Measurements from ENCODE around the gene RNF13.
A peak's percentile ranks its signal among the peaks of the same experiment; 100 is the strongest.

RNF13 gene

DNA sequence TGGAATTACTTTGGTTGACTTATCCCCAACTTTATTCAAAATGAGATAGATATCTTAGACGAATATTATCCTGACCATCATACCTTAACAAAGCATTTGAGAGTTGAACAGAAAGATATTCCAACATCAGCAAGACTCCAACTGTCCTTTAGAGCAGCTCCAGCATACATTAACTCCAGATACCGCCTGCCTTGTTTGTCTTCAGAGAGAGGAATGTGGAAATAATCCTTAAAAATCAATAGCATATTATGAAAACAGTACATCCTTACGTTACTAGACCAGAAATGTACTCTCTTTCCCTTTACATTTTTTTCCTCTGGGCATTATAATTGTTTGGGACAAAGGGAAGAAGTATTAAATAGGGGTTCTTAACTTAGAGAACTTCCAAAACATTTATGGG lies 22.3 kb upstream of the RNF13 start:
- no peak for DNase-seq (ENCODE audit: low spot score)
- ChIA-PET POLR2A (ENCODE audit: low non-redundant PET) (interaction anchor here (0.6 kb wide), 1 partner anchor 47 kb away, joined by 3 read pairs; no protein-coding TSS in a partner anchor), CTCF (no interaction called here)
- TF ChIP-seq, protein P1, sequence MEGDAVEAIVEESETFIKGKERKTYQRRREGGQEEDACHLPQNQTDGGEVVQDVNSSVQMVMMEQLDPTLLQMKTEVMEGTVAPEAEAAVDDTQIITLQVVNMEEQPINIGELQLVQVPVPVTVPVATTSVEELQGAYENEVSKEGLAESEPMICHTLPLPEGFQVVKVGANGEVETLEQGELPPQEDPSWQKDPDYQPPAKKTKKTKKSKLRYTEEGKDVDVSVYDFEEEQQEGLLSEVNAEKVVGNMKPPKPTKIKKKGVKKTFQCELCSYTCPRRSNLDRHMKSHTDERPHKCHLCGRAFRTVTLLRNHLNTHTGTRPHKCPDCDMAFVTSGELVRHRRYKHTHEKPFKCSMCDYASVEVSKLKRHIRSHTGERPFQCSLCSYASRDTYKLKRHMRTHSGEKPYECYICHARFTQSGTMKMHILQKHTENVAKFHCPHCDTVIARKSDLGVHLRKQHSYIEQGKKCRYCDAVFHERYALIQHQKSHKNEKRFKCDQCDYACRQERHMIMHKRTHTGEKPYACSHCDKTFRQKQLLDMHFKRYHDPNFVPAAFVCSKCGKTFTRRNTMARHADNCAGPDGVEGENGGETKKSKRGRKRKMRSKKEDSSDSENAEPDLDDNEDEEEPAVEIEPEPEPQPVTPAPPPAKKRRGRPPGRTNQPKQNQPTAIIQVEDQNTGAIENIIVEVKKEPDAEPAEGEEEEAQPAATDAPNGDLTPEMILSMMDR (conservative IDR thresholded peaks at IDR 0.05; ENCODE audit: low read depth) = no peak
- no peak overlapping the region for H3K27ac ChIP-seq

DNA sequence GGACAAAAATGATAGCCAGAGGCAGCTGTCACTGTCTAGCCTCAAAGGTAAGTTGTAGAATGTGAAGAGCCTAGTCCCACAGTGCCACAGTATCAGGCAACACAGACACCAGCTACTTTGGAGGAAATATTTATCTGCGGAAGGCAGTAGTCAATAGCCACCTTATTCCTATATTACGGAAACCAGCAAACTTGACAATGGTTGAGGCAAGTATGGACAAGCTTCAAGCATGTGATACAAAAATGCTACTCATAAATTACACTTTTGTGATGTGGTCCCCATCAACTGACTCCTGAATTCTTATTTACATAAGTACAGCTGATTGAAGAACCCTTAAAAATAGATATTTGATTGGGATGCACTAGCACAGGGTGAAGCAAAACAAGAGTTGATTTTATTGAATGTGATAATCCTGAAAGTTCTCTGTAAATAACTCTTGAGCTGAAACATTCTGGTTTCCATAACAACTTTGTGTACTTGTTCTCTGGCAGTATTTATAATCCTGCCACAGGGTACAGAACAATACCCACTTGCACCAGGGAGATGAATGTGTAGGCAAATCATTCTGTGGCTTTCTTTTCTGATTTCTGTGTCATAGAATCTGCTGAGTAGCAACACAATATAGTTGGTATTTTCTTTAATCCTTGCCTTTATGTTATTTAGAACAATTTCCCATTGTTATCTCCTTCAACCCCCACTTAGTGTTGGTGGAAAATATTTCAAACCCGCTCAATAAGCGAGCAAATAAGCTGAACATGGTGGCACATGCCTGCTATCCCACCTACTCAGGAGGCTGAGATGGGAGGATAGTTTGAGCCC lies 20.4 kb upstream of the RNF13 start, which contains the start of gene ANKUB1:
Gene ANKUB1, minus strand, starts transcription at position 103 of the 819 bp plus-strand sequence. CDS start 188 bp downstream, outside the sequence.
- TF ChIP-seq, protein P1 (conservative IDR thresholded peaks at IDR 0.05; ENCODE audit: low read depth) = no peak
- no peak within 1 kb of the TSS for H3K27ac ChIP-seq
- peak; percentile 21 for DNase-seq (ENCODE audit: low spot score)
- POLR2A ChIA-PET (ENCODE audit: low non-redundant PET) = no interaction called here
- CTCF ChIA-PET = no interaction called here

DNA sequence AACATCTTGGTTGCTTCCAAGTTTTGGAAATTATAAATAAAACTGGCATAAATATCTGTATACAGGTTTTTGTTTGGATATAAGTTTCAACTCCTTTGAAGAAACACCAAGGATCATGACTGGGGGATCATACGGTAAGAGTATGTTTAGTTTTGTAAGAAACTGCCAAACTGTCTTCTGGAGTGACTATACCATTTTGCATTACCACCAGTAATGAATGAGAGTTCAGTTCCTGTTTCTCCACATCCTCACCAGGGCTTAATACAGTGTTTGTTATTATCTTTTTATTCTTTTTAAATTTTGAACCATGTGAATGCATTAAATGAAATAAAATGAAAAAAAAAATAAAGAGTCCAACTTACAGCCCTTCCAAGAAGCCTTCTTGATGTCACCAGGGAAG lies 17.0 kb upstream of the RNF13 start:
- ChIA-PET POLR2A (ENCODE audit: low non-redundant PET) (no interaction called here), CTCF (no interaction called here)
- TF ChIP-seq, protein P1 (conservative IDR thresholded peaks at IDR 0.05; ENCODE audit: low read depth) = no peak
- no peak for DNase-seq (ENCODE audit: low spot score)
- H3K27ac ChIP-seq = no peak overlapping the region

DNA sequence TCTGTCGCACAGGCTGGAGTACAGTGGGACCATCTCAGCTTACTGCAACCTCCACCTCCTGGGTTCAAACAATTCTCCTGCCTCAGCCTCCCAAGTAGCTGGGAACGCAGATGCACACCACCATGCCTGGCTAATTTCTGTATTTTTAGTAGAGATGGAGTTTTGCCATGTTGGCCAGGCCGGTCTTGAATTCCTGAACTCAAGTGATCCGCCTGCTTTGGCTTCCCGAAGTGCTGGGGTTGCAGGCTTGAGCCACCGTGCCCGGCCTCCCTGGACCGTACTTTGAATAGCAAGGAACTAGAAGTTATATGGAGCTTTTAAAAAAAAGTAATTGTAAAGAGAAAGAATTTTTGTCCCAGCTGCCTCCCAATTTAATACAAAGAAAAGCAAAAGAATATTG lies 12.3 kb upstream of the RNF13 start:
- H3K27ac ChIP-seq = no peak overlapping the region
- TF ChIP-seq, protein P1 (conservative IDR thresholded peaks at IDR 0.05; ENCODE audit: low read depth) = no peak
- CTCF ChIA-PET = no interaction called here
- POLR2A ChIA-PET (ENCODE audit: low non-redundant PET) = no interaction called here
- no peak for DNase-seq (ENCODE audit: low spot score)

DNA sequence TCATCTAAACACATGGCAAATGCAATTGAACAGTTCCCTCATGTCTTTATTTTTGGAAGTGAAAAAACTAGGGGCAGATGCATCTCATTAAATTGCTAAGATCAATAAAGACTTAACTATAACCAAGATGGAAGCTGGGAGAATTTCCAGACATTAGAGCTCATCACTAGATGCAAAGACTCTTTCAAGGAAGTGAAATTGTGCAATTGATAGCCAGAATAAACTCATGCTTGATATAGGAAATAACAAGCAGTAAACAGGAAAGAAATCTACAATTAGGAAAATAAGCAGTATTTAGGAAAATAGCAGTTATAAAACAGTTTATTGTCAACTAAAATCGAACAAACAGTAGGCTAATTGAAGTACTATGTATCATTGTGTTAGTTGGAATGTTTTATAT lies 11.8 kb upstream of the RNF13 start:
- POLR2A ChIA-PET (ENCODE audit: low non-redundant PET) = no interaction called here
- TF ChIP-seq, protein P1 (conservative IDR thresholded peaks at IDR 0.05; ENCODE audit: low read depth) = no peak
- DNase-seq (ENCODE audit: low spot score) = no peak
- H3K27ac ChIP-seq = no peak overlapping the region
- CTCF ChIA-PET = interaction anchor here (0.6 kb wide), 1 partner anchor 24 kb away, joined by 3 read pairs; no protein-coding TSS in a partner anchor

DNA sequence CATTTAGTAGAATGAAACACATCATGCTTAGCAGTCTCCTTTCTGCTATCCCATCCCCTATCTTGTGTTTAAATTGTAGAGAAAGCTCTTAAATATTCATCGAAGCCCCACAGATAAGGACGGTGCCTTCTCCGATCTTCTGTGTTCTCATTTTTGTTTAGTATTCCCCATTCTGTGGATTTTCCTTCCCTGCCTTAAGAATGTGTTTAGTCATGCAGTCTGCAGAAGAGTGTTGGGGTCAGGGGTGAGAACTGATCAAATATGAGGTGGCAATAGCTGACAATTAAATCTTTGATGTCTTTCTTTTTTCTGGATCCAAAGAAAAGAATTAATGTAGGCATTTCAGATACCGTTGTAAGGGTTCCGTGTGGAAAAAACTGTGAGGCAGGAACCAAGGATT lies 11.4 kb upstream of the RNF13 start:
- TF ChIP-seq, protein P1 (conservative IDR thresholded peaks at IDR 0.05; ENCODE audit: low read depth) = no peak
- POLR2A ChIA-PET (ENCODE audit: low non-redundant PET) = no interaction called here
- no peak overlapping the region for H3K27ac ChIP-seq
- CTCF ChIA-PET = interaction anchor here (0.6 kb wide), 1 partner anchor 23 kb away, joined by 3 read pairs; no protein-coding TSS in a partner anchor
- no peak for DNase-seq (ENCODE audit: low spot score)

Data from RWPE1 (cell line).